NT2/D1 (cell line): ENCODE data around the gene PSIP1.

Source experiments
- DNase-seq: peaks from one replicate; pipeline ENCODE4 v3.0.0-alpha.2; 2011; ENCODE audit warnings: low read depth, low spot score
- H3K27me3 ChIP-seq: 2 replicates; pipeline ENCODE4 v1.6.0; 2011; ENCODE audit warnings: mild to moderate bottlenecking; ENCODE audit not compliant: insufficient read length, insufficient read depth
- H3K36me3 ChIP-seq: 2 replicates; pipeline ENCODE4 v1.6.1; 2011; ENCODE audit warnings: mild to moderate bottlenecking, low read length, mixed read lengths; ENCODE audit not compliant: insufficient read depth, insufficient read length
- H3K4me1 ChIP-seq: 2 replicates; pipeline ENCODE4 v1.5.1; 2011; ENCODE audit not compliant: insufficient read depth, insufficient read length
- H3K4me3 ChIP-seq: 2 replicates; pipeline ENCODE4 v1.5.1; 2011; ENCODE audit warnings: low read depth; ENCODE audit not compliant: insufficient read length
- H3K9ac ChIP-seq: 2 replicates; pipeline ENCODE4 v1.6.0; 2011; ENCODE audit warnings: low read depth; ENCODE audit not compliant: insufficient read length
- H3K9me3 ChIP-seq: 2 replicates; pipeline ENCODE4 v1.5.1; 2011; ENCODE audit warnings: mild to moderate bottlenecking, low read length; ENCODE audit not compliant: insufficient read depth
- SUZ12 ChIP-seq: IDR thresholded peaks from 2 replicates; pipeline ENCODE4 v1.6.1; 2011; ENCODE audit not compliant: insufficient read length, insufficient read depth; ENCODE audit errors: extremely low read depth
- YY1 ChIP-seq: IDR thresholded peaks from 2 replicates; pipeline ENCODE4 v1.6.1; 2011; ENCODE audit not compliant: insufficient read length, insufficient read depth
- ZNF274 ChIP-seq: IDR thresholded peaks from 2 replicates; pipeline ENCODE4 v1.6.1; 2011; ENCODE audit warnings: mild to moderate bottlenecking, low read depth, low read length

The PSIP1 gene

GRCh38 chr9:15510789-15511575 is at the start of gene PSIP1:
Gene PSIP1 (minus strand): TSS chr9:15510970. CDS start chr9:15510188, 782 bp downstream.
- Histone ChIP-seq H3K36me3 (peaks cover 34% of the 10 kb centered on the region), H3K27me3 (peaks cover 4% of the 10 kb centered on the region), H3K4me3 (peak within 1 kb of the TSS; percentile 83), H3K9ac (peak within 1 kb of the TSS; percentile 94), H3K9me3 (no peaks in the 10 kb centered on the region), H3K4me1 (no peaks in the 10 kb centered on the region)
- TF ChIP-seq SUZ12 = no peak
- TF ChIP-seq YY1 = no peak
- no peak for TF ChIP-seq ZNF274
- peak; percentile 70 for DNase-seq

- no peaks in the 10 kb centered on the region for H3K4me1 ChIP-seq
- TF ChIP-seq YY1 = no peak
- no peak for TF ChIP-seq ZNF274
- no peak for TF ChIP-seq SUZ12
- H3K9ac ChIP-seq = peak overlapping the region; percentile 91
- H3K4me3 ChIP-seq = peak overlapping the region; percentile 82
- DNase-seq = no peak
- no peaks in the 10 kb centered on the region for H3K36me3 ChIP-seq
- no peaks in the 10 kb centered on the region for H3K9me3 ChIP-seq
- H3K27me3 ChIP-seq = peaks cover 14% of the 10 kb centered on the region
Measured at GRCh38 chr9:15553528-15553898, 42.7 kb upstream of the PSIP1 start.

GRCh38 chr9:15552636-15553527 is 42.1 kb upstream of the PSIP1 start, which contains the start of gene CCDC171:
Gene CCDC171 (plus strand): TSS chr9:15553043. CDS start chr9:15564089, 11,046 bp downstream.
- TF ChIP-seq SUZ12 (no peak), YY1 (no peak), ZNF274 (no peak)
- peak within 1 kb of the TSS; percentile 91 for H3K9ac ChIP-seq
- H3K9me3 ChIP-seq = no peaks in the 10 kb centered on the region
- no peaks in the 10 kb centered on the region for H3K4me1 ChIP-seq
- H3K36me3 ChIP-seq = no peaks in the 10 kb centered on the region
- H3K4me3 ChIP-seq = peak within 1 kb of the TSS; percentile 82
- H3K27me3 ChIP-seq = peaks cover 14% of the 10 kb centered on the region
- DNase-seq = peak; percentile 94

- Histone ChIP-seq H3K4me1 (no peaks in the 10 kb centered on the region), H3K9me3 (no peaks in the 10 kb centered on the region), H3K9ac (no peak overlapping the region), H3K4me3 (no peak overlapping the region), H3K27me3 (peaks cover 7% of the 10 kb centered on the region), H3K36me3 (no peaks in the 10 kb centered on the region)
- no peak for DNase-seq
- TF ChIP-seq ZNF274 (no peak), YY1 (no peak), SUZ12 (no peak)
Measured at GRCh38 chr9:15549611-15550010, 38.8 kb upstream of the PSIP1 start.

- H3K36me3 ChIP-seq = no peaks in the 10 kb centered on the region
- H3K9ac ChIP-seq = no peak overlapping the region
- H3K4me1 ChIP-seq = no peaks in the 10 kb centered on the region
- no peaks in the 10 kb centered on the region for H3K9me3 ChIP-seq
- TF ChIP-seq ZNF274 = no peak
- TF ChIP-seq SUZ12 = no peak
- TF ChIP-seq YY1 = no peak
- no peak for DNase-seq
- no peak overlapping the region for H3K4me3 ChIP-seq
- no peaks in the 10 kb centered on the region for H3K27me3 ChIP-seq
Measured at GRCh38 chr9:15543047-15543813, 32.5 kb upstream of the PSIP1 start.

GRCh38 chr9:15542624-15543023 is 31.9 kb upstream of the PSIP1 start:
- H3K9me3 ChIP-seq = no peaks in the 10 kb centered on the region
- H3K36me3 ChIP-seq = no peaks in the 10 kb centered on the region
- no peak overlapping the region for H3K9ac ChIP-seq
- no peaks in the 10 kb centered on the region for H3K27me3 ChIP-seq
- no peak overlapping the region for H3K4me3 ChIP-seq
- TF ChIP-seq SUZ12 (no peak), YY1 (no peak), ZNF274 (no peak)
- no peaks in the 10 kb centered on the region for H3K4me1 ChIP-seq
- no peak for DNase-seq

GRCh38 chr9:15541872-15542271 is 31.1 kb upstream of the PSIP1 start:
- Histone ChIP-seq H3K36me3 (no peaks in the 10 kb centered on the region), H3K9me3 (no peaks in the 10 kb centered on the region), H3K27me3 (no peaks in the 10 kb centered on the region), H3K4me1 (no peaks in the 10 kb centered on the region), H3K4me3 (no peak overlapping the region), H3K9ac (no peak overlapping the region)
- TF ChIP-seq SUZ12 (no peak), YY1 (no peak), ZNF274 (no peak)
- DNase-seq = no peak
